Fibroblast of villous mesenchyme (primary cell): ENCODE results near the gene DNAAF1. TPM values are rescaled to one million over a fixed set of nuclear protein-coding genes. Genes with fewer than 3 reads are reported as not detected.

ENCODE experiments used
- DNase-seq: peaks from one replicate; pipeline ENCODE4 v3.0.0-alpha.2; 2010; ENCODE audit warnings: low read depth
- H3K4me3 ChIP-seq: 2 replicates; pipeline ENCODE4 v1.5.1; 2011; ENCODE audit warnings: low read depth, mild to moderate bottlenecking, low read length
- CTCF ChIP-seq: IDR thresholded peaks from 2 replicates; pipeline ENCODE4 v1.5.1; 2012; ENCODE audit warnings: low read depth, mild to moderate bottlenecking, low read length; ENCODE audit not compliant: insufficient read depth
- total RNA-seq: library from RNA; depleted of rRNA; stranded (reverse); fragments of >200 nt; gene quantifications from 2 replicates; pipeline ENCODE4 v1.2.3, GENCODE V29; 2012

DNAAF1 gene
- total RNA-seq, 1 donor, result not detected

- DNase-seq, result no peak
- no peak overlapping the region for H3K4me3 ChIP-seq
- TF ChIP-seq CTCF, result no peak
Observed at GRCh38 chr16:84179612-84180320, 34.7 kb downstream of the DNAAF1 start.

GRCh38 chr16:84180519-84181140, 35.5 kb downstream of the DNAAF1 start:
- DNase-seq, result no peak
- no peak for TF ChIP-seq CTCF
- H3K4me3 ChIP-seq, result no peak overlapping the region

DNA sequence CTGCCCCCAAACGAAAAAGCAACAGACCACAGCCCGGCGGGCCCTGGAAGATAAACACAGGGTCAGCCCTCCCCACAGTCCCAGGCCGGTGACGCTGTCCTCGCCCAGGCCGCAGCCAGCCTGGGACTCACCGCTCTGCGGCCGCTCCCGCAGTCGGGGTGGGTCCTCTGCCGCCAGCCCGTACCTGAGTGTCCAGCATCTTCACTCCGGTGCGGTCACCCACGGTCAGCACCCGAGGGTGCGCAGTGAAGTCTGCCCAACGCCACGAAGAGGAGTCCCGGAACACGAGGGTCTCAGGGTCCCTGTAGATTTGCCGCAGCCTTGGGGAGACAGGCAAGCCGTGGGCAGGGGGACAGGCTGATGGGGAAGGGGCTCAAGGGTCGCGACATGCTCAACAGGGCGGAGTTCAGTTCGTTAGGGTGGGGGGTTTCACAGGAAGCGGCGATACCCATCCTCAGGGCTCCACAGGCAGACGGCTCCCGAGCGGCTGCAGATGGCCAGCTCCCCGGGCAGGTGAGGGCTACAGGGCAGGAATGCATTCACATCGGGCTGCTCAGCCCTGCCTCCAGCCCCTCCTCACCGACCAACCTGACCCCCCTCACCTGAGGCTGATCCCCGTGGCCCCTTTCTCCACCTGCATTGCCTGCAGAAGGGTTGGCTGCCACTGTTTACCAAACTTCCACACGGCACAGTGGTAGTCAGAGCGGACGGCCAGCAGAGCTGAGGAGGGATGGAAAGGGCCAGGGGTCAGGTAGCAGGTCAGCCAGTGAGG, 36.2 kb downstream of the DNAAF1 start:
- TF ChIP-seq CTCF, result no peak
- no peak overlapping the region for H3K4me3 ChIP-seq
- no peak for DNase-seq

- H3K4me3 ChIP-seq, result no peak overlapping the region
- TF ChIP-seq CTCF, result no peak
- no peak for DNase-seq
Observed at GRCh38 chr16:84182104-84182503, 37.0 kb downstream of the DNAAF1 start.

- no peak for DNase-seq
- no peak for TF ChIP-seq CTCF
- no peak overlapping the region for H3K4me3 ChIP-seq
Observed at GRCh38 chr16:84182680-84183571, 37.8 kb downstream of the DNAAF1 start.

GRCh38 chr16:84183572-84183875, 38.4 kb downstream of the DNAAF1 start:
- H3K4me3 ChIP-seq, result no peak overlapping the region
- TF ChIP-seq CTCF, result no peak
- DNase-seq, result no peak
